ENCODE results near the gene EXOC3L1. TPM values are rescaled to one million over a fixed set of nuclear protein-coding genes. Genes with fewer than 3 reads are reported as not detected.

The EXOC3L1 gene
- total and polyA plus RNA-seq, 2 of the 4 experiments (the other 2 are of a cell fraction), result not detected

- Histone ChIP-seq H4K8ac (ENCODE audit: low read depth in 2 of 2, low read length in 2 of 2) (peak overlapping the region in 1 of 2 experiments; percentile 40; a peak in 1 of 4 replicates), H3K27me3 (ENCODE audit: control insufficient read depth, insufficient read depth, low read length) (no peaks in the 10 kb centered on the region), H4K5ac (ENCODE audit: low read depth, low read length) (no peak overlapping the region), H2BK20ac (ENCODE audit: low read depth, low read length) (0 out of 2 replicates have a peak overlapping the region, but pooled peaks have one; percentile 8), H3K36me3 (ENCODE audit: control insufficient read depth, insufficient read depth, low read length) (peaks cover 2% of the 10 kb centered on the region; the same call in 1 of the 2 replicates), H3K23ac (ENCODE audit: low read depth, low read length) (no peak overlapping the region), H4K20me1 (ENCODE audit: insufficient read depth, low read length) (peaks cover 33% of the 10 kb centered on the region), H3K4me1 (ENCODE audit: control insufficient read depth, insufficient read depth, low read length) (peaks cover 12% of the 10 kb centered on the region), H3K4ac (ENCODE audit: low read depth, low read length) (peak overlapping the region; percentile 75), H2BK120ac (ENCODE audit: low read depth, low read length) (peak overlapping the region; percentile 38; the same call in 1 of the 2 replicates), H3K27ac (ENCODE audit: insufficient read depth, low read length) (peak overlapping the region; percentile 41; the same call in 1 of the 2 replicates), H3K18ac (ENCODE audit: low read depth, low read length) (peak overlapping the region; percentile 23; the same call in 1 of the 2 replicates), H2AFZ (replicated peaks; ENCODE audit: low read length, poor library complexity) (no peak overlapping the region), H3K9me3 (ENCODE audit: control insufficient read depth, insufficient read depth, low read length) (no peaks in the 10 kb centered on the region), H3K9me1 (ENCODE audit: insufficient read depth, low read length) (peaks cover 10% of the 10 kb centered on the region), H4K91ac (ENCODE audit: insufficient read depth, low read depth, low read length) (peak overlapping the region; percentile 49), H3K4me3 (ENCODE audit: insufficient read depth, low read depth, low read length) (no peak overlapping the region), H3K79me1 (ENCODE audit: low read depth in 1 of 2, low read length in 2 of 2) (peaks cover 25 to 42% of the 10 kb centered on the region in 2 experiments), H2AK9ac (replicated peaks; ENCODE audit: low read depth, low read length, poor library complexity) (peak overlapping the region; percentile 83), H3K9ac (ENCODE audit: low read depth, low read length) (peak overlapping the region; percentile 15; the same call in 1 of the 2 replicates), H3K56ac (ENCODE audit: extremely low read depth, insufficient read depth, low read length) (no peak overlapping the region), H2AK5ac (ENCODE audit: low read depth, low read length) (peak overlapping the region; percentile 89), H2BK15ac (ENCODE audit: low read depth, low read length) (0 out of 3 replicates have a peak overlapping the region, but pooled peaks have one; percentile 21), H3K4me2 (ENCODE audit: low read depth, low read length) (peak overlapping the region; percentile 26), H2BK5ac (ENCODE audit: low read depth, low read length, poor library complexity, severe bottlenecking) (peak overlapping the region; percentile 58), H3K14ac (replicated peaks; ENCODE audit: low read depth, low read length) (peak overlapping the region; percentile 7)
- intact Hi-C loops (cut with micrococcal nuclease) (loop anchor here (10.0 kb wide), 1 partner anchor 167 kb away; no protein-coding TSS in a partner anchor), dilution Hi-C loops (cut with HindIII; ENCODE audit: low sequenced_read_pairs, unreplicated experiment) (no loop called here), in situ Hi-C loops (cut with MboI; ENCODE audit: low sequenced_read_pairs) (no loop called here)
- ATAC-seq (ENCODE audit: low read depth) (peak; percentile 7), DNase-seq (peak; percentile 92)
- TF ChIP-seq MXI1 (IDR thresholded peaks at IDR 0.05; ENCODE audit: borderline replicate concordance, low read depth, low read length), result peak; percentile 24; the same call in 1 of the 2 replicates
- TF ChIP-seq USF2 (IDR thresholded peaks at IDR 0.05; ENCODE audit: low read depth, low read length), result no peak
- no peak for TF ChIP-seq MAZ (IDR thresholded peaks at IDR 0.05; ENCODE audit: borderline replicate concordance, low read depth, low read length)
- TF ChIP-seq RFX5 (IDR thresholded peaks at IDR 0.05; ENCODE audit: low read depth, low read length), result no peak
- TF ChIP-seq ELK1 (IDR thresholded peaks at IDR 0.05; ENCODE audit: borderline replicate concordance, low read depth, low read length), result no peak
- TF ChIP-seq CHD1 (IDR thresholded peaks at IDR 0.05; ENCODE audit: low read depth, low read length), result no peak
- no peak for TF ChIP-seq CEBPB (IDR thresholded peaks at IDR 0.05; ENCODE audit: low read depth, low read length)
- TF ChIP-seq RAD21 (IDR thresholded peaks at IDR 0.05; ENCODE audit: low read length), result no peak
- TF ChIP-seq RCOR1 (IDR thresholded peaks at IDR 0.05; ENCODE audit: insufficient replicate concordance, low read length), result no peak
- peak; percentile 55; the same call in 1 of the 2 replicates for TF ChIP-seq FOS (IDR thresholded peaks at IDR 0.05; ENCODE audit: low read depth, low read length)
- ChIA-PET CTCF (interaction anchor here (0.6 kb wide), 1 partner anchor 366 kb away, joined by 4 read pairs; no protein-coding TSS in a partner anchor), POLR2A (ENCODE audit: unreplicated experiment) (no interaction called here)
- WGBS, 2 experiments (ENCODE audit: extremely low coverage in 2 of 2, insufficient read length in 1 of 2), result 0% methylated on average over 1 of the region's 2 CpGs; no CpG with 5 or more reads in 1 of the 2 experiments
- no TSS peak for BruUV-seq (replicated peaks)
Observed at GRCh38 chr16:67181346-67181745, 8.6 kb downstream of the EXOC3L1 start.
